Measurements from ENCODE around the gene LRRTM4.
"Not testable (repeated sequence)": the region's sequence is repeated elsewhere in the genome, so short reads cannot be mapped to it uniquely, and the experiment has no call there.

LRRTM4 gene

GRCh38 chr2:76700894-76701293 lies 821.3 kb downstream of the LRRTM4 start:
- ATAC-seq, result no peak

GRCh38 chr2:76697998-76698713 lies 824.0 kb downstream of the LRRTM4 start:
- ATAC-seq, result not testable (repeated sequence)

More at GRCh38 chr2:76700894-76701293, 821.3 kb downstream of the LRRTM4 start:
- TF ChIP-seq, protein P1, sequence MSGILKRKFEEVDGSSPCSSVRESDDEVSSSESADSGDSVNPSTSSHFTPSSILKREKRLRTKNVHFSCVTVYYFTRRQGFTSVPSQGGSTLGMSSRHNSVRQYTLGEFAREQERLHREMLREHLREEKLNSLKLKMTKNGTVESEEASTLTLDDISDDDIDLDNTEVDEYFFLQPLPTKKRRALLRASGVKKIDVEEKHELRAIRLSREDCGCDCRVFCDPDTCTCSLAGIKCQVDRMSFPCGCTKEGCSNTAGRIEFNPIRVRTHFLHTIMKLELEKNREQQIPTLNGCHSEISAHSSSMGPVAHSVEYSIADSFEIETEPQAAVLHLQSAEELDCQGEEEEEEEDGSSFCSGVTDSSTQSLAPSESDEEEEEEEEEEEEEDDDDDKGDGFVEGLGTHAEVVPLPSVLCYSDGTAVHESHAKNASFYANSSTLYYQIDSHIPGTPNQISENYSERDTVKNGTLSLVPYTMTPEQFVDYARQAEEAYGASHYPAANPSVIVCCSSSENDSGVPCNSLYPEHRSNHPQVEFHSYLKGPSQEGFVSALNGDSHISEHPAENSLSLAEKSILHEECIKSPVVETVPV (CRISPR knock-in tag; IDR thresholded peaks at IDR 0.05), result no peak
